ENCODE data around the gene KIAA1671.

- no peak for TF ChIP-seq KAT8 (IDR thresholded peaks at IDR 0.05; ENCODE audit: low read depth)
- TF ChIP-seq SRSF9 (IDR thresholded peaks at IDR 0.05; ENCODE audit: borderline replicate concordance, low read depth, low read length) = no peak
- TF ChIP-seq YY1 (IDR thresholded peaks at IDR 0.05; ENCODE audit: borderline replicate concordance in 1 of 3, control insufficient read depth in 1 of 3, extremely low read depth in 1 of 3, insufficient read depth in 3 of 3, insufficient read length in 1 of 3, insufficient replicate concordance in 2 of 3, low read depth in 1 of 3, low read length in 2 of 3) = no peak
- TF ChIP-seq, protein P1, sequence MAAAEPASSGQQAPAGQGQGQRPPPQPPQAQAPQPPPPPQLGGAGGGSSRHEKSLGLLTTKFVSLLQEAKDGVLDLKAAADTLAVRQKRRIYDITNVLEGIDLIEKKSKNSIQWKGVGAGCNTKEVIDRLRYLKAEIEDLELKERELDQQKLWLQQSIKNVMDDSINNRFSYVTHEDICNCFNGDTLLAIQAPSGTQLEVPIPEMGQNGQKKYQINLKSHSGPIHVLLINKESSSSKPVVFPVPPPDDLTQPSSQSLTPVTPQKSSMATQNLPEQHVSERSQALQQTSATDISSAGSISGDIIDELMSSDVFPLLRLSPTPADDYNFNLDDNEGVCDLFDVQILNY (CRISPR knock-in tag; IDR thresholded peaks at IDR 0.05) = no peak
- no peak for TF ChIP-seq CHD2 (IDR thresholded peaks at IDR 0.05; ENCODE audit: low read depth, low read length)
- TF ChIP-seq STAG1 (CRISPR knock-in tag; IDR thresholded peaks at IDR 0.05; ENCODE audit: borderline replicate concordance) = no peak
- no peak for TF ChIP-seq RAD21 (CRISPR knock-in tag; conservative IDR thresholded peaks at IDR 0.05 in 1 of 2, IDR thresholded peaks at IDR 0.05 in 1 of 2)
These were observed 56.1 kb downstream of the KIAA1671 start for GRCh38 chr22:25008666-25009065.
